HG03103 (cell line): ENCODE data around the gene IRX4.

Experiments used
- ATAC-seq: cut with Tn5 transposase; IDR thresholded peaks from one replicate; pipeline ENCODE4 v1.9.1; 2021; ENCODE audit warnings: low read depth; ENCODE audit not compliant: unreplicated experiment

Gene IRX4

GRCh38 chr5:1892685-1893445 is 10.1 kb upstream of the IRX4 start:
- no peak for ATAC-seq

- no peak for ATAC-seq
Observed at GRCh38 chr5:1892211-1892610, 9.5 kb upstream of the IRX4 start.

GRCh38 chr5:1891391-1891790 is 8.7 kb upstream of the IRX4 start:
- ATAC-seq, result no peak

GRCh38 chr5:1890296-1890695 is 7.6 kb upstream of the IRX4 start:
- ATAC-seq, result no peak

- ATAC-seq, result no peak
Observed at GRCh38 chr5:1889321-1890065, 6.8 kb upstream of the IRX4 start.

- no peak for ATAC-seq
Observed at GRCh38 chr5:1888541-1889251, 6.0 kb upstream of the IRX4 start.

GRCh38 chr5:1887588-1888360 is 5.0 kb upstream of the IRX4 start:
- no peak for ATAC-seq

- ATAC-seq, result no peak
Observed at GRCh38 chr5:1886846-1887587, 4.3 kb upstream of the IRX4 start.

- no peak for ATAC-seq
Observed at GRCh38 chr5:1885868-1886845, 3.4 kb upstream of the IRX4 start.

- no peak for ATAC-seq
Observed at GRCh38 chr5:1885404-1885755, 2.7 kb upstream of the IRX4 start.

- no peak for ATAC-seq
Observed at GRCh38 chr5:1884678-1885403, 2.1 kb upstream of the IRX4 start.

GRCh38 chr5:1883925-1884677 is 1.4 kb upstream of the IRX4 start:
- ATAC-seq, result no peak

GRCh38 chr5:1883120-1883924 is 597 bp upstream of the IRX4 start:
- ATAC-seq, result no peak

- no peak for ATAC-seq
Observed at GRCh38 chr5:1881731-1882336, 891 bp downstream of the IRX4 start.

- no peak for ATAC-seq
Observed at GRCh38 chr5:1881098-1881572, 1.6 kb downstream of the IRX4 start.

- no peak for ATAC-seq
Observed at GRCh38 chr5:1880377-1881025, 2.2 kb downstream of the IRX4 start.
